Myocyte (in vitro differentiated cells): ENCODE data around the gene ZMAT5. TPM values are rescaled to one million over a fixed set of nuclear protein-coding genes. Genes with fewer than 3 reads are reported as not detected.
"Not testable (repeated sequence)": the region's sequence is repeated elsewhere in the genome, so short reads cannot be mapped to it uniquely, and the experiment has no call there.

Source experiments
- DNase-seq: peaks from one replicate; pipeline ENCODE4 v3.0.0-alpha.2; 2012; ENCODE audit warnings: low read depth
- total RNA-seq: library from RNA; depleted of rRNA; stranded (reverse); fragments of >200 nt; gene quantifications from 2 replicates; pipeline ENCODE4 v1.2.3, GENCODE V29; 2014

The ZMAT5 gene
- total RNA-seq, 1 donor from 2014 or later: 37.8 TPM

- DNase-seq: not testable (repeated sequence)
Measured at GRCh38 chr22:29754658-29755395, 12.0 kb downstream of the ZMAT5 start.

GRCh38 chr22:29753808-29754657 is 12.8 kb downstream of the ZMAT5 start:
- peak; percentile 78 for DNase-seq

GRCh38 chr22:29751669-29752068 is 15.1 kb downstream of the ZMAT5 start:
- DNase-seq: no peak

- DNase-seq: no peak
Measured at GRCh38 chr22:29750559-29751538, 16.0 kb downstream of the ZMAT5 start.

GRCh38 chr22:29750029-29750428 is 16.8 kb downstream of the ZMAT5 start:
- DNase-seq: no peak

- DNase-seq: peak; percentile 94
Measured at GRCh38 chr22:29748248-29748893, 18.4 kb downstream of the ZMAT5 start.

- peak; percentile 16 for DNase-seq
Measured at GRCh38 chr22:29747832-29748231, 19.0 kb downstream of the ZMAT5 start.

GRCh38 chr22:29744902-29745301 is 21.9 kb downstream of the ZMAT5 start:
- peak; percentile 96 for DNase-seq

- no peak for DNase-seq
Measured at GRCh38 chr22:29742326-29742725, 24.5 kb downstream of the ZMAT5 start.

- DNase-seq: no peak
Measured at GRCh38 chr22:29741926-29742325, 24.9 kb downstream of the ZMAT5 start.

GRCh38 chr22:29740216-29740615 is 26.6 kb downstream of the ZMAT5 start:
- DNase-seq: no peak

GRCh38 chr22:29739346-29739875 is 27.4 kb downstream of the ZMAT5 start:
- DNase-seq: no peak

- DNase-seq: no peak
Measured at GRCh38 chr22:29738118-29738815, 28.5 kb downstream of the ZMAT5 start.

- no peak for DNase-seq
Measured at GRCh38 chr22:29737251-29738117, 29.3 kb downstream of the ZMAT5 start.

GRCh38 chr22:29735416-29735815 is 31.4 kb downstream of the ZMAT5 start:
- no peak for DNase-seq

- DNase-seq: no peak
Measured at GRCh38 chr22:29734838-29735237, 32.0 kb downstream of the ZMAT5 start.

- DNase-seq: no peak
Measured at GRCh38 chr22:29734406-29734805, 32.4 kb downstream of the ZMAT5 start.

- no peak for DNase-seq
Measured at GRCh38 chr22:29733362-29734201, 33.2 kb downstream of the ZMAT5 start.
